DMS114 treated with DMSO at 0.1 percent for 48 hours (cell line): ENCODE data around the gene VPS8.
A peak's percentile ranks its signal among the peaks of the same experiment; 100 is the strongest.
"Not testable (repeated sequence)": the region's sequence is repeated elsewhere in the genome, so short reads cannot be mapped to it uniquely, and the experiment has no call there.

ENCODE experiments used
- DNase-seq: peaks from one replicate; lab custom pipeline; 2025; ENCODE audit not compliant: unreplicated experiment; lab: John Stamatoyannopoulos, UW

VPS8 gene

GRCh38 chr3:184864000-184864399 lies 52.0 kb downstream of the VPS8 start:
- DNase-seq = no peak

GRCh38 chr3:184868477-184868876 lies 56.5 kb downstream of the VPS8 start:
- DNase-seq = no peak

DNA sequence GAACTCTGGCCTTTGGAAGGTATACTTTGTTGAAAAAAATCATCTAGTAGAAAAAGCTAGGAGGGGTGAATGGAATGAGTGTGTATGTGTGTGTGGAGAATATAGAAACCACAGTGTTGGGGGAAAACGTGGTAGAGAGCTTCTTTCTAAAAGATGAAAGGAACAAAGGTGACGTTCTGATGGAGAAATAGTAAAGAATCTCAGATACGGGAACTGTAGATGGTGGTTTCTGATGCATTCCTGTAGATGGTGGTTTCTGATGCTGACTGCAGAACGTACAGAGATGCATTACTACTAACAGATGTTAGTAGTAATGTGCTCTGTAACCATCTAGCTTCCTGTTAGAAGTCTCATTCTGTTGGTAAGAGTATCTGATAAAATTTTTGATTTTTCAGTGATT lies 60.2 kb downstream of the VPS8 start:
- DNase-seq = no peak

DNA sequence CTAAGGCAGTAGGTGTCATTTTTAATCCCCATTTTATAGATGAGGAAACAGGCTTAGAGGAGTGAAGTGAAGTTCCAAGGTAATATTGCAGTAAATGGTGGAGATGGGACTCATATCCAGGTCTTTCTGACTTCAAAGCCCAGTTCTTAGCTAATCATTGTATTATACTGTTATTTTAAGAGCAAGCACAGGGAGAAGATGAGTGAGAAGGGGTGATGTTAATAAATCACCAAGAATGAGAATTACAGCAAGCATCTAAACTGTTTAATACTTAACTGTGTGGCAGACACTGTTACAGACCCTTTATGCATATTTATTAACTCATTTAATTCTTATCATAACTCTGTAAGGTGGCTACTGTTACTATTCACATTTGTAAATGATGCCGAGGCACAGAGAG lies 61.2 kb downstream of the VPS8 start:
- no peak for DNase-seq

DNA sequence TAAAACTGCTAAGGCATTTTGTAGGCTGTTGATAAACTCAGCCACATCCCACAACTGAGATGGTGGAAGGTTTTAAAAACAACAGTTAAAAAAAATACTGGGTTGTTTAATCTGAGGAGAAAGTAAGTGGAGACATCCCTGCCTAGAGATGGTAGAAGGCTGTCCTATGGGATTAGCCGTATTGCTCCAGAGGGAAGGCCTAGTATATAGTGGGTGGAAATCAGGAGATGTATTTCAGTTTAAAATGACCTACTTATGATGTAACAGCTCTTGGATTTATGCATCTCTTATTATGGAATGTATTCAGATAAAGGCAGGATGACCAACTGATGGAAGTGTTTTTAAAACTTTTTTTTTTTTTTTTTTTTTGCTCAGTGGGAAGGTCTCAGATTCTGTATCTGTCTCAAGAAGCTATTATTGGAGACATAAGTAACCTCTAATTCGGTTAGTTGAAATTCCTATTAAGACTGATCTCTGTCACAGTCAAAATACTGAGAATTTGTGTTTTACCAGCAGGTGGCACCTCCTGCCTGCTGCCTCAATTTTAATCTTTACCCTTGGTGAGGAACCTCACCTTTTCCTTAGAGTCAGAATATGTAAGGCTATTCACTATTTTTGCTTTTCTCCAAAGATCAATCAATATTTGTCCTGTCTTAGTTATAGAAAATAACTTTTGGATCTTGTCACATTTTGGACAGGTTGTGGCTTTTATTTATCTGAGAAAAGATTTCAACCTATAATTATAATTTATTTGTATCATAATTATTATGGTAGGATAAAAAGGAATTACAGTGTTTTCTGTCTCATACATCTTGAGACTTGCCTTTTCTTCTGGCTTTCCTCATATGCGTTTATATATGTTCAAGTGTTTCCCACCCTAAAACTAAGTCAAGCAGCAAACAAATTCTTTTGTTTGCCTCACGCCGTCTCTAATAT lies 63.0 kb downstream of the VPS8 start:
- DNase-seq = peak; percentile 14

- DNase-seq = no peak
Measured at GRCh38 chr3:184880276-184881019, 68.5 kb downstream of the VPS8 start.

GRCh38 chr3:184884359-184885017 lies 72.5 kb downstream of the VPS8 start:
- DNase-seq = no peak

GRCh38 chr3:184885112-184885511 lies 73.1 kb downstream of the VPS8 start:
- no peak for DNase-seq

DNA sequence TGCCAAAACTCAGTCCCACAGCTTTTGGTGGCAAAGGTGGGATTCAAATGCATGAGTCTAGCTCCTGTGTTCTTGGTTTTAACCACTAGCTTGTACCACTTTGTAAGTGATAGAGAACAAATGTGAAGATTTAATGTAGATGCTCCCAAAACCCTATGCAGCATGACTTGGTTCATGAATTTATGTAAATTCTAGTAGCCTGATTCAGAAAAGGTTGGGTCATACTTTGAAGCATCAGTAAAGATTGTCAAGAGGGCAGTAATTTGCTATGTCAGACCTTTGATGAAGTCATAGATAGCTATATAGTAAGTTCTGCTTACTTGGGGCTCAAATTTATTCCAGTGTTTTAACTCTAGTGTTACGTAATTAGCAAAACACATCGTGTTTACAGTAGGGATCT lies 75.6 kb downstream of the VPS8 start:
- no peak for DNase-seq

DNA sequence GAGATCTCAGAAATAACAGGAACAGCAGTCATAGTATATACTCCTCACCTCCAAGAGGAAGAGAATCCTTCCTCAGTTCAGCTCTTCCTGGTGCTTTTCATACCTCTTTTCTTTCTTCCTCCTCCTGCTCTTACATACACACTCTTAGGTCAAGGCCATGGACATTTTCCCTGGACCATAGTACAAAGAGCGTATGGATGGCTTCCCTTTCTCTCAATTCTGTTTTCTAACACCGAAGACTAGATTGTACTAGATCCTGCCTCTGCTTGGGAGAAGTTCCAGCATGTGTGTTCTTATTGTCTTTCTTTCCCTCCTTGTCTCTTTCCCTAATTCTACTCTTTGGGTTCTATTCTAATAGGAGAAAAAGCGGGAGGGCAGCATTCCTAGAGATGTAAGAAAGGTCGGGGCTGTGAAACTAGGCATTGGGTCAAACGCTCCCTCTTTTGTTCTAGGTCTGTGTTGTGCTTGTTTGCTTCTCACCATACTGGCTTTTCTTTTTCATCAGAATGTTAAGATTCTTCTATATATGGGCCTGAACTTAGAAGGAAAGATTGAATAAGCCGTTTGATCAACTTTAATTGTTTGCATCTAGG lies 77.4 kb downstream of the VPS8 start:
- no peak for DNase-seq

GRCh38 chr3:184894051-184894450 lies 82.1 kb downstream of the VPS8 start:
- no peak for DNase-seq

GRCh38 chr3:184895350-184895749 lies 83.4 kb downstream of the VPS8 start:
- no peak for DNase-seq

DNA sequence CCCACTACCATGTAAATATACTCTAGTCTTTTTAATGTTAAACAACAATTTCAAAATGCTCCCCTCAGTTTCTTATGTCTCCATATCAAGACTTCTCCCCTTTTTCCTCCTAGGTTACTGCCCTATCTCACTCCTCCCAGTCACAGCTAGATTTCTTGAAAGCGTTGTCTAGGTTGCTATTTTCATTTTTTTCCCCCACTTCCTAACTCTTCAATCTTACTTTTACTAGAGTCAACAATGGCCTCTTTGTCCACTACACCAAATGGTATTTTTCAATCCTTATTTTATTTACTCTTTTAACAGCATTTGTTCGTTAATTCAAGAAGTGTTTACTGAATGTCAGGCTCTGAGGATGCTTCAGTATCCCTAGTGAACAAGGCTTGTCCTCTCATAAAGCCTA lies 84.4 kb downstream of the VPS8 start:
- no peak for DNase-seq

- no peak for DNase-seq
Measured at GRCh38 chr3:184899953-184900595, 88.1 kb downstream of the VPS8 start.

GRCh38 chr3:184907031-184907430 lies 95.1 kb downstream of the VPS8 start:
- not testable (repeated sequence) for DNase-seq

- DNase-seq = no peak
Measured at GRCh38 chr3:184907681-184908649, 96.0 kb downstream of the VPS8 start.

DNA sequence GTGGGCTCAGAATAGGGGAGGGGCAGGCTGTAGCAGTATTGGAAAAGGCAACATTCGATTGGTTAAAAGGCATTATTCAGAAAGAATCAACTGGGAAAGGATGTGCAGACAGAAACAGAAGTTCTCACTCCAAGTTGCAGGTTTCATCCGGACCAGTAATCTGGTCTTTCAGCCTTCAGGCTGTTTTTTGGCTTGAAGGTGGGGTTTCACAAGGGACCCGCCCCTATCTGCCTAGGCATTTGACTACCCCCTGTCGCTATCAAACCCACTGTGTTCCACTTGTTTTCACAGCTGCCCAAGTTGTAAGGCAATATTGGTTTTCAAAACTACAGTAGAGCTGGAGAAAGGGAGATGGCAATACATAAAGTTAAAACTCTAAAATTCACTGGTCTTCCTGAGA lies 96.9 kb downstream of the VPS8 start:
- DNase-seq = no peak

GRCh38 chr3:184910664-184911063 lies 98.7 kb downstream of the VPS8 start:
- no peak for DNase-seq

- DNase-seq = no peak
Measured at GRCh38 chr3:184911570-184911969, 99.6 kb downstream of the VPS8 start.

- DNase-seq = no peak
Measured at GRCh38 chr3:184912163-184912562, 100.2 kb downstream of the VPS8 start.
